HUES48 (cell line): ENCODE data around the gene SLC22A4.

Source experiments
- H3K27ac ChIP-seq: one replicate; pipeline ENCODE4 v1.7.0; 2013; ENCODE audit warnings: low read depth, low read length, inconsistent platforms
- H3K27me3 ChIP-seq: 2 replicates; pipeline ENCODE4 v1.6.1; 2013; ENCODE audit warnings: mild to moderate bottlenecking, low read length; ENCODE audit not compliant: control insufficient read depth, insufficient read depth
- H3K36me3 ChIP-seq: 2 replicates; pipeline ENCODE4 v1.6.1; 2013; ENCODE audit warnings: low read length; ENCODE audit not compliant: control insufficient read depth, insufficient read depth
- H3K4me1 ChIP-seq: 2 replicates; pipeline ENCODE4 v1.6.1; 2013; ENCODE audit warnings: mild to moderate bottlenecking, low read length; ENCODE audit not compliant: control insufficient read depth, insufficient read depth
- H3K4me3 ChIP-seq: 2 replicates; pipeline ENCODE4 v1.5.1; 2013; ENCODE audit warnings: mild to moderate bottlenecking, low read depth, low read length
- H3K9ac ChIP-seq: 2 replicates; pipeline ENCODE4 v1.6.1; 2013; ENCODE audit warnings: mild to moderate bottlenecking, low read depth, low read length, moderate library complexity
- H3K9me3 ChIP-seq: 2 replicates; pipeline ENCODE4 v1.6.1; 2013; ENCODE audit warnings: low read length; ENCODE audit not compliant: control insufficient read depth, insufficient read depth

Gene SLC22A4

GRCh38 chr5:132385326-132386105, 91.3 kb downstream of the SLC22A4 start:
- no peak overlapping the region for H3K4me3 ChIP-seq
- H3K36me3 ChIP-seq = no peaks in the 10 kb centered on the region
- no peak overlapping the region for H3K27ac ChIP-seq
- no peaks in the 10 kb centered on the region for H3K9me3 ChIP-seq
- peaks cover 7% of the 10 kb centered on the region; the same call in 1 of the 2 replicates for H3K4me1 ChIP-seq
- H3K27me3 ChIP-seq = no peaks in the 10 kb centered on the region
- no peak overlapping the region for H3K9ac ChIP-seq

- H3K27ac ChIP-seq = no peak overlapping the region
- peaks cover 7% of the 10 kb centered on the region; the same call in 1 of the 2 replicates for H3K4me1 ChIP-seq
- no peaks in the 10 kb centered on the region for H3K9me3 ChIP-seq
- no peaks in the 10 kb centered on the region for H3K36me3 ChIP-seq
- no peaks in the 10 kb centered on the region for H3K27me3 ChIP-seq
- H3K4me3 ChIP-seq = no peak overlapping the region
- H3K9ac ChIP-seq = no peak overlapping the region
Measured at GRCh38 chr5:132386644-132387286, 92.6 kb downstream of the SLC22A4 start.

- Histone ChIP-seq H3K36me3 (no peaks in the 10 kb centered on the region), H3K27me3 (no peaks in the 10 kb centered on the region), H3K4me1 (peaks cover 7% of the 10 kb centered on the region; the same call in 1 of the 2 replicates), H3K27ac (peak overlapping the region; percentile 24), H3K9me3 (no peaks in the 10 kb centered on the region), H3K4me3 (no peak overlapping the region), H3K9ac (no peak overlapping the region)
Measured at GRCh38 chr5:132387640-132388117, 93.5 kb downstream of the SLC22A4 start.

- Histone ChIP-seq H3K27me3 (no peaks in the 10 kb centered on the region), H3K9me3 (no peaks in the 10 kb centered on the region), H3K9ac (no peak overlapping the region), H3K36me3 (no peaks in the 10 kb centered on the region), H3K27ac (no peak overlapping the region), H3K4me3 (no peak overlapping the region), H3K4me1 (peaks cover 7% of the 10 kb centered on the region; the same call in 1 of the 2 replicates)
Measured at GRCh38 chr5:132388244-132389050, 94.3 kb downstream of the SLC22A4 start.

GRCh38 chr5:132389051-132389331, 94.8 kb downstream of the SLC22A4 start:
- H3K9ac ChIP-seq = no peak overlapping the region
- H3K9me3 ChIP-seq = no peaks in the 10 kb centered on the region
- no peaks in the 10 kb centered on the region for H3K27me3 ChIP-seq
- 0 out of 2 replicates have a peak, but pooled peaks cover 2% of the 10 kb centered on the region for H3K36me3 ChIP-seq
- peaks cover 7% of the 10 kb centered on the region; the same call in 1 of the 2 replicates for H3K4me1 ChIP-seq
- H3K27ac ChIP-seq = no peak overlapping the region
- no peak overlapping the region for H3K4me3 ChIP-seq

GRCh38 chr5:132389585-132390286, 95.5 kb downstream of the SLC22A4 start:
- H3K9ac ChIP-seq = no peak overlapping the region
- peaks cover 7% of the 10 kb centered on the region; the same call in 1 of the 2 replicates for H3K4me1 ChIP-seq
- H3K27ac ChIP-seq = peak overlapping the region; percentile 36
- H3K27me3 ChIP-seq = no peaks in the 10 kb centered on the region
- H3K9me3 ChIP-seq = no peaks in the 10 kb centered on the region
- H3K36me3 ChIP-seq = 0 out of 2 replicates have a peak, but pooled peaks cover 5% of the 10 kb centered on the region
- H3K4me3 ChIP-seq = no peak overlapping the region

- Histone ChIP-seq H3K9me3 (no peaks in the 10 kb centered on the region), H3K4me3 (no peak overlapping the region), H3K4me1 (peaks cover 7% of the 10 kb centered on the region; the same call in 1 of the 2 replicates), H3K36me3 (0 out of 2 replicates have a peak, but pooled peaks cover 5% of the 10 kb centered on the region), H3K27ac (no peak overlapping the region), H3K27me3 (no peaks in the 10 kb centered on the region), H3K9ac (no peak overlapping the region)
Measured at GRCh38 chr5:132391247-132391646, 97.1 kb downstream of the SLC22A4 start.

- Histone ChIP-seq H3K4me3 (no peak overlapping the region), H3K4me1 (peaks cover 4% of the 10 kb centered on the region; the same call in 1 of the 2 replicates), H3K27ac (no peak overlapping the region), H3K9me3 (no peaks in the 10 kb centered on the region), H3K9ac (no peak overlapping the region), H3K27me3 (no peaks in the 10 kb centered on the region), H3K36me3 (0 out of 2 replicates have a peak, but pooled peaks cover 5% of the 10 kb centered on the region)
Measured at GRCh38 chr5:132391870-132392269, 97.7 kb downstream of the SLC22A4 start.

- no peak overlapping the region for H3K4me3 ChIP-seq
- H3K9me3 ChIP-seq = no peaks in the 10 kb centered on the region
- H3K4me1 ChIP-seq = peaks cover 3% of the 10 kb centered on the region; the same call in 1 of the 2 replicates
- H3K9ac ChIP-seq = no peak overlapping the region
- 0 out of 2 replicates have a peak, but pooled peaks cover 5% of the 10 kb centered on the region for H3K36me3 ChIP-seq
- H3K27ac ChIP-seq = no peak overlapping the region
- H3K27me3 ChIP-seq = no peaks in the 10 kb centered on the region
Measured at GRCh38 chr5:132392411-132392810, 98.2 kb downstream of the SLC22A4 start.
